Measurements from ENCODE around the gene MT1M.

GRCh38 chr16:56643833-56644232, 11.4 kb downstream of the MT1M start:
- TF ChIP-seq CTCF (conservative IDR thresholded peaks at IDR 0.05; ENCODE audit: low read length) (no peak), EZH2phosphoT487 (IDR thresholded peaks at IDR 0.05; ENCODE audit: borderline replicate concordance) (no peak)

Measured in Loucy (cell line).